A549 (cell line): ENCODE results near the gene DGKD. TPM values are rescaled to one million over a fixed set of nuclear protein-coding genes. Genes with fewer than 3 reads are reported as not detected.

ENCODE experiments used
- ATAC-seq, 2 experiments: fragments of 200-7000 bp in 1 of 2; fragments of >200 bp in 1 of 2; cut with Nextera tagmentation in 1 of 2; cut with Tn5 transposase in 1 of 2; 3 replicates each; pipeline versions ENCODE4 v1.8.0 to v1.9.1; 2018 to 2020; ENCODE audit warnings: mild to moderate bottlenecking in 1 of 2, moderate library complexity in 1 of 2
- CTCF ChIA-PET: fragments of 300-600 bp; sonication (Branson Sonifier 250); formaldehyde crosslinking; extraction: SDS; loops from one replicate; lab custom pipeline; 2021; ENCODE audit warnings: antibody characterized with exemption, inconsistent platforms; lab: Yijun Ruan, JAX
- POLR2A ChIA-PET: fragments of 350-600 bp; formaldehyde crosslinking; extraction: SDS; loops from one replicate; lab custom pipeline; 2021; ENCODE audit warnings: antibody characterized with exemption, inconsistent platforms; lab: Yijun Ruan, JAX
- DNase-seq, 2 experiments: peaks; one replicate each; pipeline versions ENCODE4 v3.0.0 to v3.0.0-alpha.2; 2011 to 2016; ENCODE audit warnings: low read depth in 1 of 2, low spot score in 1 of 2
- FAIRE-seq: peaks from 2 replicates; lab custom pipeline; 2011; peaks lifted over from hg19 to GRCh38; lab: Jason Lieb, UNC
- H3K27ac ChIP-seq, 2 experiments: fragments of >200 bp; sonication (Bioruptor Twin); formaldehyde crosslinking; 3 replicates each; pipeline ENCODE4 v1.5.1; 2016 to 2017
- H3K4me1 ChIP-seq: fragments of >200 bp; sonication (Bioruptor Twin); formaldehyde crosslinking; 3 replicates; pipeline ENCODE4 v1.6.1; 2016
- H3K4me2 ChIP-seq: fragments of >200 bp; sonication (Bioruptor Twin); formaldehyde crosslinking; 3 replicates; pipeline ENCODE4 v1.6.1; 2016
- H3K4me3 ChIP-seq: fragments of >200 bp; sonication (Bioruptor Twin); formaldehyde crosslinking; 3 replicates; pipeline ENCODE4 v1.5.1; 2016
- H3K9me3 ChIP-seq: fragments of >200 bp; sonication (Bioruptor Twin); formaldehyde crosslinking; 3 replicates; pipeline ENCODE4 v1.6.1; 2016
- BCL3 ChIP-seq: fragments of >200 bp; sonication (Bioruptor Twin); formaldehyde crosslinking; IDR thresholded peaks from 3 replicates; pipeline ENCODE4 v1.6.1; 2016
- CHD2 ChIP-seq: fragments of 150-350 bp; IDR thresholded peaks from 2 replicates; pipeline ENCODE4 v1.6.1; 2014; ENCODE audit warnings: low read length; ENCODE audit not compliant: partially characterized antibody
- CHD4 ChIP-seq: fragments of 200-600 bp; sonication (generic); IDR thresholded peaks from 2 replicates; pipeline ENCODE4 v1.6.1; 2016; ENCODE audit warnings: antibody characterized with exemption, mild to moderate bottlenecking, borderline replicate concordance
- EHF ChIP-seq: fragments of 250-450 bp; sonication (Bioruptor Pico); IDR thresholded peaks from 2 replicates; pipeline ENCODE4 v1.5.0; 2020; ENCODE audit warnings: mild to moderate bottlenecking
- ELK1 ChIP-seq: fragments of 150-350 bp; IDR thresholded peaks from 2 replicates; pipeline ENCODE4 v1.6.1; 2014; ENCODE audit warnings: low read depth, mild to moderate bottlenecking, low read length
- EP300 ChIP-seq, 2 experiments: fragments of >200 bp; sonication (Bioruptor Twin); formaldehyde crosslinking; IDR thresholded peaks; 2 replicates in 1 of 2; 3 replicates in 1 of 2; pipeline ENCODE4 v1.6.1; 2016 to 2017
- ESRRA ChIP-seq: fragments of 150-350 bp; IDR thresholded peaks from 2 replicates; pipeline ENCODE4 v1.6.1; 2014; ENCODE audit warnings: mild to moderate bottlenecking, low read length, borderline replicate concordance
- FOSB ChIP-seq: fragments of 250-450 bp; sonication (Bioruptor Pico); IDR thresholded peaks from 2 replicates; pipeline ENCODE4 v1.5.0; 2020; ENCODE audit warnings: mild to moderate bottlenecking, moderate library complexity
- GATA3 ChIP-seq: IDR thresholded peaks from 2 replicates; pipeline ENCODE4 v1.6.1; 2012; ENCODE audit warnings: borderline replicate concordance
- HDAC2 ChIP-seq: fragments of 200-600 bp; sonication (generic); IDR thresholded peaks from 2 replicates; pipeline ENCODE4 v1.6.1; 2016
- HOXA7 ChIP-seq: fragments of 250-450 bp; sonication (Bioruptor Pico); IDR thresholded peaks from 2 replicates; pipeline ENCODE4 v1.5.0; 2020; ENCODE audit warnings: mild to moderate bottlenecking, moderate library complexity
- HOXB5 ChIP-seq: fragments of 250-450 bp; sonication (Bioruptor Pico); IDR thresholded peaks from 2 replicates; pipeline ENCODE4 v1.5.0; 2020; ENCODE audit warnings: mild to moderate bottlenecking, moderate library complexity
- JUNB ChIP-seq: fragments of >200 bp; sonication (Bioruptor Twin); formaldehyde crosslinking; IDR thresholded peaks from 2 replicates; pipeline ENCODE4 v1.6.1; 2016
- KDM5A ChIP-seq: fragments of 200-600 bp; sonication (generic); IDR thresholded peaks from 2 replicates; pipeline ENCODE4 v1.6.1; 2016; ENCODE audit warnings: antibody characterized with exemption, mild to moderate bottlenecking
- MAFK ChIP-seq: fragments of 450-650 bp; IDR thresholded peaks from 2 replicates; pipeline ENCODE4 v1.6.1; 2014; ENCODE audit not compliant: partially characterized antibody
- MYC ChIP-seq: IDR thresholded peaks from 2 replicates; pipeline ENCODE4 v1.6.1; 2012; ENCODE audit warnings: mild to moderate bottlenecking, inconsistent platforms, low read length, improper control_type of control experiment, borderline replicate concordance
- POLR2A ChIP-seq: IDR thresholded peaks from 2 replicates; pipeline ENCODE4 v1.6.1; 2012; ENCODE audit warnings: mild to moderate bottlenecking, low read length
- RAD21 ChIP-seq, 2 experiments: fragments of >200 bp in 1 of 2; sonication (Bioruptor Twin) in 1 of 2; formaldehyde crosslinking in 1 of 2; IDR thresholded peaks in 1 of 2; conservative IDR thresholded peaks in 1 of 2; 2 replicates in 1 of 2; 3 replicates in 1 of 2; pipeline ENCODE4 v1.6.1; 2012 to 2018; ENCODE audit warnings: inconsistent platforms in 1 of 2
- RCOR1 ChIP-seq: fragments of 150-350 bp; IDR thresholded peaks from 2 replicates; pipeline ENCODE4 v1.6.1; 2014; ENCODE audit warnings: antibody characterized with exemption, low read length, low read depth
- SMC3 ChIP-seq: fragments of >200 bp; sonication (Bioruptor Twin); formaldehyde crosslinking; IDR thresholded peaks from 3 replicates; pipeline ENCODE4 v1.6.1; 2018; ENCODE audit warnings: inconsistent platforms
- SREBF2 ChIP-seq: fragments of 450-650 bp; IDR thresholded peaks from 2 replicates; pipeline ENCODE4 v1.6.1; 2014; ENCODE audit warnings: mild to moderate bottlenecking, moderate library complexity
- TFCP2L1 ChIP-seq: fragments of 250-450 bp; sonication (Bioruptor Pico); IDR thresholded peaks from 2 replicates; pipeline ENCODE4 v1.5.0; 2021; ENCODE audit warnings: mild to moderate bottlenecking
- TP53 ChIP-seq: fragments of 250-450 bp; sonication (Bioruptor Pico); IDR thresholded peaks from 2 replicates; pipeline ENCODE4 v1.5.0; 2021; ENCODE audit warnings: mild to moderate bottlenecking, moderate library complexity
- USF2 ChIP-seq: fragments of 450-650 bp; IDR thresholded peaks from 2 replicates; pipeline ENCODE4 v1.6.1; 2014; ENCODE audit warnings: antibody characterized with exemption
- ZC3H11A ChIP-seq: fragments of 450-650 bp; IDR thresholded peaks from 2 replicates; pipeline ENCODE4 v1.6.1; 2014; ENCODE audit warnings: antibody characterized with exemption, mild to moderate bottlenecking
- WGBS: methylation state at CpG from one replicate; pipeline ENCODE4 v1.1.6; 2017; ENCODE audit errors: missing lambda C conversion rate; 5-methylcytosine and 5-hydroxymethylcytosine counted together
- polyA plus RNA-seq, 4 experiments: library from polyadenylated mRNA; depleted of rRNA in 3 of 4; stranded (reverse); fragments of >200 nt; fragmentation: RNase III in 1 of 4; extraction: RNeasy Plus Mini Kit Qiagen cat#74134 plus additional on column Dnase treatment in 1 of 4; gene quantifications; 2 replicates in 3 of 4; 3 replicates in 1 of 4; pipeline ENCODE4 v1.2.3, GENCODE V29; 2011 to 2017
- TF ChIP-seq, protein P1 (sequence below): IDR thresholded peaks from 2 replicates; pipeline ENCODE4 v1.6.1; 2012
- TF ChIP-seq, protein P2 (sequence below): fragments of >200 bp; sonication (Bioruptor Twin); formaldehyde crosslinking; IDR thresholded peaks from 3 replicates; pipeline ENCODE4 v1.5.1; 2016
- TF ChIP-seq, protein P3 (sequence below): IDR thresholded peaks from 2 replicates; pipeline ENCODE4 v1.6.1; 2012

The DGKD gene
- polyA plus RNA-seq, 2 of the 4 experiments (the other 2 are of a cell fraction), result 68.8 to 99.6 TPM

GRCh38 chr2:233346376-233346775 lies 7.9 kb upstream of the DGKD start:
- Histone ChIP-seq H3K4me2 (no peak overlapping the region), H3K4me3 (no peak overlapping the region), H3K9me3 (0 out of 3 replicates have a peak, but pooled peaks cover under 1% of the 10 kb centered on the region), H3K27ac (no peak overlapping the region), H3K4me1 (peaks cover 21% of the 10 kb centered on the region)
- no peak for FAIRE-seq
- ATAC-seq, result no peak
- TF ChIP-seq EHF, result no peak
- no peak for TF ChIP-seq SREBF2
- no peak for TF ChIP-seq ELK1
- TF ChIP-seq ZC3H11A, result no peak
- no peak for TF ChIP-seq BCL3
- TF ChIP-seq KDM5A, result no peak
- TF ChIP-seq GATA3, result no peak
- TF ChIP-seq USF2, result no peak
- no peak for TF ChIP-seq FOSB (CRISPR knock-in tag)
- no peak for TF ChIP-seq SMC3
- TF ChIP-seq CHD2, result no peak
- no peak for TF ChIP-seq JUNB
- TF ChIP-seq TFCP2L1 (CRISPR knock-in tag), result no peak
- WGBS, result 95% methylated on average over 12 of the region's 12 CpGs
- ChIA-PET CTCF (interaction anchor here (1.1 to 1.5 kb wide), 3 partner anchors 20 to 97 kb away, joined by 3 to 4 read pairs (median 3); no protein-coding TSS in a partner anchor), POLR2A (no interaction called here)
- no peak for DNase-seq

GRCh38 chr2:233346930-233347329 lies 7.4 kb upstream of the DGKD start:
- CTCF ChIA-PET, result interaction anchor here (1.1 to 1.5 kb wide), 3 partner anchors 19 to 96 kb away, joined by 3 to 4 read pairs (median 3); no protein-coding TSS in a partner anchor
- Histone ChIP-seq H3K9me3 (no peaks in the 10 kb centered on the region), H3K4me2 (no peak overlapping the region), H3K27ac (peak overlapping the region in 1 of 2 experiments; percentile 16; a peak in 1 of 6 replicates), H3K4me3 (no peak overlapping the region), H3K4me1 (peaks cover 26% of the 10 kb centered on the region)
- TF ChIP-seq EP300 (IDR thresholded peaks at IDR 0.05) (no peak), POLR2A (no peak), ELK1 (no peak), HOXA7 (CRISPR knock-in tag) (no peak), CHD4 (no peak), RCOR1 (no peak), MYC (no peak), MAFK (no peak), RAD21 (conservative IDR thresholded peaks at IDR 0.05 in 1 of 2, IDR thresholded peaks at IDR 0.05 in 1 of 2) (no peak), HDAC2 (no peak), BCL3 (no peak), TP53 (no peak), ESRRA (no peak), HOXB5 (CRISPR knock-in tag) (no peak)
- TF ChIP-seq, protein P1, sequence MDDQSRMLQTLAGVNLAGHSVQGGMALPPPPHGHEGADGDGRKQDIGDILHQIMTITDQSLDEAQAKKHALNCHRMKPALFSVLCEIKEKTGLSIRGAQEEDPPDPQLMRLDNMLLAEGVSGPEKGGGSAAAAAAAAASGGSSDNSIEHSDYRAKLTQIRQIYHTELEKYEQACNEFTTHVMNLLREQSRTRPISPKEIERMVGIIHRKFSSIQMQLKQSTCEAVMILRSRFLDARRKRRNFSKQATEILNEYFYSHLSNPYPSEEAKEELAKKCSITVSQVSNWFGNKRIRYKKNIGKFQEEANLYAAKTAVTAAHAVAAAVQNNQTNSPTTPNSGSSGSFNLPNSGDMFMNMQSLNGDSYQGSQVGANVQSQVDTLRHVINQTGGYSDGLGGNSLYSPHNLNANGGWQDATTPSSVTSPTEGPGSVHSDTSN, result no peak
- TF ChIP-seq, protein P2, sequence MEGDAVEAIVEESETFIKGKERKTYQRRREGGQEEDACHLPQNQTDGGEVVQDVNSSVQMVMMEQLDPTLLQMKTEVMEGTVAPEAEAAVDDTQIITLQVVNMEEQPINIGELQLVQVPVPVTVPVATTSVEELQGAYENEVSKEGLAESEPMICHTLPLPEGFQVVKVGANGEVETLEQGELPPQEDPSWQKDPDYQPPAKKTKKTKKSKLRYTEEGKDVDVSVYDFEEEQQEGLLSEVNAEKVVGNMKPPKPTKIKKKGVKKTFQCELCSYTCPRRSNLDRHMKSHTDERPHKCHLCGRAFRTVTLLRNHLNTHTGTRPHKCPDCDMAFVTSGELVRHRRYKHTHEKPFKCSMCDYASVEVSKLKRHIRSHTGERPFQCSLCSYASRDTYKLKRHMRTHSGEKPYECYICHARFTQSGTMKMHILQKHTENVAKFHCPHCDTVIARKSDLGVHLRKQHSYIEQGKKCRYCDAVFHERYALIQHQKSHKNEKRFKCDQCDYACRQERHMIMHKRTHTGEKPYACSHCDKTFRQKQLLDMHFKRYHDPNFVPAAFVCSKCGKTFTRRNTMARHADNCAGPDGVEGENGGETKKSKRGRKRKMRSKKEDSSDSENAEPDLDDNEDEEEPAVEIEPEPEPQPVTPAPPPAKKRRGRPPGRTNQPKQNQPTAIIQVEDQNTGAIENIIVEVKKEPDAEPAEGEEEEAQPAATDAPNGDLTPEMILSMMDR, result no peak
- TF ChIP-seq, protein P3, sequence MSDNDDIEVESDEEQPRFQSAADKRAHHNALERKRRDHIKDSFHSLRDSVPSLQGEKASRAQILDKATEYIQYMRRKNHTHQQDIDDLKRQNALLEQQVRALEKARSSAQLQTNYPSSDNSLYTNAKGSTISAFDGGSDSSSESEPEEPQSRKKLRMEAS, result no peak
- ATAC-seq (no peak), DNase-seq (no peak), FAIRE-seq (no peak)
- 87% methylated on average over 9 of the region's 9 CpGs for WGBS
- POLR2A ChIA-PET, result no interaction called here
